GM12872 (cell line): Measurements from ENCODE around the gene DISP3.

Experiments used
- CTCF ChIP-seq: IDR thresholded peaks from 3 replicates; pipeline ENCODE4 v1.5.1; 2011; ENCODE audit warnings: low read depth, mild to moderate bottlenecking, low read length, moderate library complexity; ENCODE audit not compliant: insufficient read depth

The DISP3 gene

GRCh38 chr1:11526071-11526895 is 47.3 kb downstream of the DISP3 start:
- TF ChIP-seq CTCF = no peak

GRCh38 chr1:11527541-11528452 is 48.8 kb downstream of the DISP3 start:
- TF ChIP-seq CTCF = no peak

- TF ChIP-seq CTCF = no peak
Observed at GRCh38 chr1:11528611-11529261, 49.8 kb downstream of the DISP3 start.

GRCh38 chr1:11529330-11529729 is 50.4 kb downstream of the DISP3 start:
- TF ChIP-seq CTCF = no peak

- no peak for TF ChIP-seq CTCF
Observed at GRCh38 chr1:11529763-11530730, 51.1 kb downstream of the DISP3 start.

- TF ChIP-seq CTCF = no peak
Observed at GRCh38 chr1:11530731-11531311, 51.9 kb downstream of the DISP3 start.
